ENCODE data around the gene LRRC8A.

LRRC8A gene

DNA sequence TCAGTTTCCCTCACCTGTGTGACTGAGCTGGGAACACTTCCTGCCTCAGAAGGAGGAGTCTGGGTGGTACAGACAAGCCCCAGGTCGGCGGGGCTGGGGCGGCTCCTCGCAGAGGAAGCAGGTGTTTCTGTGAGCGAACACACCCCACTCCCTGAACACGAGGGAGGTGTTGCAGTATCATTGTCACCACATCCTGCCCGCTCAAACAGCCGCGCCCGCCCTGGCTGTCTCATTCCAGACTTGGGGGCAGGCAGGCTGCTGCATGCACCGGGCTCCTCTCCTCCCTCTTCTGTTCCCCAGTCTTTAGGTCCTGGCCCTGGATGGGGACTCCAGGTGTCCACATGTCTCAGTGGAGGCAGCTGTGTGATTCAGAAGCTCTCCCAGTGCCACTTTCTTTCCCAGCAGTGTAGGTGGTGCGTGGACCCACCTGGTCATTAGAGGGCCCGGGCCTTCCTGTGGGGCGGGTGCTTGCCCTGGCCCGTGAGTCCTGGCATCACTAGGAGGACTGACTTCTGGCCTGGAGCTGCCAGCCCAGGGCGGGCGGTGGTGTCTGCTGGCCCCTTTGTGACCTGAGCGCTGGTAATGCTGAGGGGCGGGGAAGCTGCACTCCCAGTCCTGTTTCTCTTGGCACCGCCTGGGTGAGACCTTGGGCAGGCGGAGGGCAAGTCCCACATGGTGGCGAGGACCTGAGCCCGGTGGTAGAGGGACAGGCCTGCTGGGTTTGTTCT is 20.6 kb downstream of the LRRC8A start:
- no peak for DNase-seq

DNA sequence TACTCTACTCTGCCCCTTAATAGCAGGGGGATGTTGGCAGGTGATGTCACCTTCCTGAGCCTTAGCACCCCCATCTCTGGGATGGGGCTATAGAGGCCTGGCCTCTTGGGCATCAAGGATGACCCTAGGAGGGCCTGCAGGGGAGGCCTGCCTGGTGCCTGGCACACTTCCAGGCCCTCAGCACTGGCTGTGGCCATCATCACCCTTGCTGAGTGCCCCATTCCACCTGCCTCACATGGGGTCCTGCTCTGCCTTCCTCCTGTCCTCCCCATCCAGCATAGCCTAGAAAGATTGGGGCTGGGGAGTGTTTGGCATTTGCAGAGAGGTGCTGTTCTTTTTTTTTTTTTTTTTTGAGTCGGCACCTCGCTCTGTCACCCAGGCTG is 21.1 kb downstream of the LRRC8A start:
- DNase-seq: no peak

DNA sequence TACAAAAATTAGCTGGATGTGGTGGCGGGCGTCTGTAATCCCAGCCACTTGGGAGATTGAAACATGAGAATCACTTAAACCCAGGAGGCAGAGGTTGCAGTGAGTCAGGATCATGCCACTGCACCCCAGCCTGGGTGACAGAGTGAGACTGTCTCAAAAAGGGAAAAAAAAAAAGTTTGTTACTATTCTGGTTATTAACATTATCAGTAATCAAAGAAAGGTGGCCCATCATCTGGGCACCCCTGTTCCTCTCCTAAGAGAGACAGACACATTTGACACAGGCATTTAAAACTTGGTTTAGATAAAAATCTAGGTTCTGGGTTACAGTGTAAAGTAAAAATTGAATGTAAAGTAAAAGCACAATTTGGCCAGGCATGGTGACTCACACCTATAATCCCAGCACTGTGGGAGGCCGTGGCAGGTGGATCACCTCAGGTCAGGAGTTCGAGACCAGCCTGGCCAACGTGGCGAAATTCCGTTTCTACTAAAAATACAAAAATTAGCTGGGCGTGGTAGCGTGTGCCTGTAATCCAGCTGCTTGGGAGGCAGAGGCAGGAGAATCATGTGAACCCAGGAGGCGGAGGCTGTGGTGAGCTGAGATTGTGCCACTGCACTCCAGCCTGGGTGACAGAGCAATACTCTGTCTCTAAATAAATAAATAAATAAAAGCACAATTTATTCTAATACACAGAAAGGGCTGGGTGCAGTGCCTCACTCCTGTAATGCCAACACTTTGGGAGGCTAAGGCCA is 22.1 kb downstream of the LRRC8A start:
- DNase-seq: no peak

DNA sequence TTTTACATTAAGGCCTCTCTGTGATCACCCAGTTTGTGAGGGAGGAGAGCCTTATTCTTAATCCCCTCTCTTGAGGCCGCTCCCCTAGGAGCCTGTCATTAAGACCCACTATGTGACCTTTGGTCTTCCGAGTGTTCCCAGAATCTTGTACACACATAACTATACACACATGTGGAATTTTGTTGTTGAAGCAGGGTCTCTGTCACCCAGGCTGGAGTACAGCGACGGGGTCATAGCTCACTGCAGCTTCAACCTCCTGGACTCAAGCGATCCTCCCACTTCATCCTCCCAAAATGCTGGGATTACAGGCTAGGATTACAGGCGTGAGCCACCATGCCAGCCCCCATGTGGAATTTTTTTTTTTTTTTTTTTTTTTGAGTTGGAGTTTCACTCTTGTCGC is 24.0 kb downstream of the LRRC8A start:
- no peak for DNase-seq

DNA sequence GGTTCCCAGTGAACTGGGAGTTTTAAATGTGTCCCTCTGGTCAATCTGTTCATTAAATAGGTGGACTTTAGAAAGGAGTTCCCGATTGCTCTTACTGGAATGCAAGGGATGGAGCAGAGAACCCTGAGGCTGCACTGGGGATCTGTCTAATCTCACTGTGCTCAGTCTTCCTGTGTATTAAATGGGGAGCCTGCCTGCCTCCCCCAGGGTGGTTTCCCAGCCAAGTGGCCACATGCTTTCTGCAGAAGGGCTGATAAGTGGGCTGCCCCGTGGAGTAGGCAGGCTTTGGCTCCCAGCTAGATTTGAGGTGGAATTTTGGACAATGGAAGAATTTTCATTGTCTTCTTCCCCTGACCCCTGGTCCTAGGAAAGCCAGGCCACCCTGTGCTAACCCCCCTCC is 24.8 kb downstream of the LRRC8A start:
- no peak for DNase-seq

DNA sequence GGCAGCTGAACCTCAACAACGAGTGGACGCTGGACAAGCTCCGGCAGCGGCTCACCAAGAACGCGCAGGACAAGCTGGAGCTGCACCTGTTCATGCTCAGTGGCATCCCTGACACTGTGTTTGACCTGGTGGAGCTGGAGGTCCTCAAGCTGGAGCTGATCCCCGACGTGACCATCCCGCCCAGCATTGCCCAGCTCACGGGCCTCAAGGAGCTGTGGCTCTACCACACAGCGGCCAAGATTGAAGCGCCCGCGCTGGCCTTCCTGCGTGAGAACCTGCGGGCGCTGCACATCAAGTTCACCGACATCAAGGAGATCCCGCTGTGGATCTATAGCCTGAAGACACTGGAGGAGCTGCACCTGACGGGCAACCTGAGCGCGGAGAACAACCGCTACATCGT is 26.4 kb downstream of the LRRC8A start:
- no peak for DNase-seq

DNA sequence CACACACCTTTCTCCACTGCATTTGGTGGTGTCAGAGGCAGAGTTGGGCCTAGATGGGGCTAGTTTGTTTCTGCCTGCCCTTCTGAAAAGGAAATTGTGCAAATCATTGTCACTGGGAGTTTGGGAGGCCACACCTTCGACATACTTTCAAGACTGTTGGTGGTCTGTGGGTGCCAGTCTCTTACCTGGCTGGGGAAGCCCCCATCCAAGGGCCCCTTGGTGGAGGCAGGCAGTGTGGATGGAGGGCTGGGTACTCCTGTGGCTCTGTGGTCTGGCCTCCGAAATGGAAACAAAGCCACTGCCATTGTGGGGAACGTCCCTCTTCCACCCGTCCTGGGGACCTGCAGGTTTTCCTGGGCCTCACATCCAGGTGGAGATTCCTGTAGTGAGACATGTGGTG is 27.9 kb downstream of the LRRC8A start:
- no peak for DNase-seq

DNA sequence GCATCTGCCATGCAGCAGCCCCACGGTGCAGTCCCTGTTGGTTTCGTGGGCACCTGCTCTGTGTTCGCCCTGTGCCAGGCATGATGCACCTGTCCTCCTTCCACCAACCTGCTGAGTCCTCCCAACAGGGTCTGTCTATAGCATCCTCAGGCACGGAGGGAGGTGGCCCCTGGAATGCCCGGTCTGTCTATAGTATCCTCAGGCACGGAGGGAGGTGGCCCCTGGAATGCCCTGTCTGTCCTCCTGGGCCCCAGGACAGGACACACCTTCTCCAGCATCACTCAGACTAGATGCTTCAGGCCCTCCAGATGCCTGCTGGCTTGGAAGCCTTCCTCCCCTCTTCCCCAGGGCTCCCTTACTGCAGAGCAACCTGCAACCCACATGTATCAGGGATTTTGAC is 29.0 kb downstream of the LRRC8A start:
- DNase-seq: no peak

DNA sequence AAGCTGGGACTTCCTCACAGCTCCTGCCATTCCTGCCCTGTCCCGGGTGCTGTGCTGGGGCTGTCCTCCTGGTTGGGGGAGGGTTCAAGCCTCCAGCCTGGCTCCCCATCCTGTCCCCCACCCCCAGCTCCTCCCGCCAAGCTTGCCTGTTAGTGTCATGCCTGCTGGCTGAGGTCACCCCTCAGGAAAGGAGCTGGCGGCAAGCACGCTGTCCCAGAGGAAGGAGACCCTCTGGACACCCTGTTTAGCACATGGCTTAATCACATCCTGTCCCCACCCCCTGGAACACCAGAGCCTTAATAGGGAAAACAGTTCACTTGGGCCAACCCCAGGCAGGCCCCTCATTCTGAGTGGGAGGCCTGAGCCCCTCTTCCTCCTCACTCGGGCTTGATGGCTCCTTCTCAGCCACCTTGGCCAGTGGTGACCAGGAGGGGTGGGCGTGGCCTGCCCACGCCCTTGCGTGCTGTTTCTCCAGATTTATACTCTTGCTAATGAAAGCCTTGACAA is 29.6 kb downstream of the LRRC8A start:
- no peak for DNase-seq

DNA sequence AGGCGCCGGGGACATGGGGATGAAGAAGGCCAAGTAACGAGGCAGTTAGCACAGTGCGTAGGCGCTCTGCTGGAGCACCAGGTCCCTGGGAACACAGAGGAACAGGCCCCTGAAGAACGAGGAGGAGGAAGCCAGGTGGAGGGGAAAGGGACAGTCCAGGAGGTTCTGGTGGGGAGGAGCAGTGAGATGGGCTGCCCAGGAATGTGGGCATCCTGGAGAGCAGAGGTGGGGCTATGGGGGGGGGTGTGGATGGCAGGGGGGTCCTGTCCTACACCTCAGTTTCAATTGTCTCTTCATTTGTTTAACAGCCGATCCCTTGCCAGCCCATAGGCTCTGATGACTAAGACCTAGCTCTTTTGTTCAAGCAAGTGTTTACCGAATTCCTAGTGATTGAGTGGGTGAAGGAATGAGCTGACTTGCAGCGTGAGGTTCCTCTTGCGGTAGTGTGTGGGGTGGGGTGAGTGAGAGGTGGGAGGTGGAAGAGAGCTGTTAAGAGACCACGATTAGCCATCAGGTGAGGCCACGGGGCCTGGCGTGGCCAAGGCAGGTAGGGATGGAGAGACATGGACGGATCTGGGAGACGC is 30.4 kb downstream of the LRRC8A start:
- DNase-seq: no peak

DNA sequence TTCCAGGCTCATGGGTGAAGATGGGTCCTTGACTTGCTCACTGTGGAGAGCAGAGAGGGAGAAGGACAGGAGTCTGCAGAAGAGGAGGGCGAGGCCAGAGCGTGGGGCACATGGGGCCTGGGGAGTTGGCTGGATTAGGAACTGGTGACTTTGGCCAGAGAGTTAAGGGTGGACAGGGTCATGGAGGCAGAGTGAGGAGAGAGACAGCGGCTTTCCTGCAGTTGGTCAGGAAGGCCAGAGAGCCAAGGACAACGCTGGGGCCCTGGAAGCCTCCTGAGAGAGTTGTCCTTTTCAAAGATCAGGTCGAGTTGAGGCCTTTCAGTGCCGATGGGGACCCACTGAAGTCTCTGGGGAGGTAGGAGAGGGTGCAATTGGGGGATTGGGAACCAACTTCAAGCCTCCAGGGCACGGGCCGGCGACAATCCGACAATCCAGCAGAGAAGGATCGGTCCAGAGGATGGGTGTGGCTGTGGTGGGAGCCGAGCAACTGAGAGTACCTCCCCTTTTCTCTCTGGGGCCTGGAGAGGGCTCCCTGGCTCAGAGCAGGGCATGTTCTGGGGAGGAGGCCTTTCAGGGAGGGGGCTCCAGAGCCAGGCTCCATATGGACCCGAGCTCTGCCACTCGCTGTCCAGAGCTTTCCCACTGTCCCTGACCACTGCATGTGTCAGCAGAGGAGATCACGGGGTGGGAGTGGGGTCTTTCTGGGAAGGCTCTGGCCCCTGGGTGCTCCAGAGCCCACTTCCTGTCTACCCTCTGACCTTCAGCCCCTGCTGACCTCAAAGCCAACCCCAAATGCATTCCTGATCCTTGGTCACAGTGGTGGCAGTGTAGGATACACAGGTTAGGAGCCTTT is 31.3 kb downstream of the LRRC8A start:
- no peak for DNase-seq

DNA sequence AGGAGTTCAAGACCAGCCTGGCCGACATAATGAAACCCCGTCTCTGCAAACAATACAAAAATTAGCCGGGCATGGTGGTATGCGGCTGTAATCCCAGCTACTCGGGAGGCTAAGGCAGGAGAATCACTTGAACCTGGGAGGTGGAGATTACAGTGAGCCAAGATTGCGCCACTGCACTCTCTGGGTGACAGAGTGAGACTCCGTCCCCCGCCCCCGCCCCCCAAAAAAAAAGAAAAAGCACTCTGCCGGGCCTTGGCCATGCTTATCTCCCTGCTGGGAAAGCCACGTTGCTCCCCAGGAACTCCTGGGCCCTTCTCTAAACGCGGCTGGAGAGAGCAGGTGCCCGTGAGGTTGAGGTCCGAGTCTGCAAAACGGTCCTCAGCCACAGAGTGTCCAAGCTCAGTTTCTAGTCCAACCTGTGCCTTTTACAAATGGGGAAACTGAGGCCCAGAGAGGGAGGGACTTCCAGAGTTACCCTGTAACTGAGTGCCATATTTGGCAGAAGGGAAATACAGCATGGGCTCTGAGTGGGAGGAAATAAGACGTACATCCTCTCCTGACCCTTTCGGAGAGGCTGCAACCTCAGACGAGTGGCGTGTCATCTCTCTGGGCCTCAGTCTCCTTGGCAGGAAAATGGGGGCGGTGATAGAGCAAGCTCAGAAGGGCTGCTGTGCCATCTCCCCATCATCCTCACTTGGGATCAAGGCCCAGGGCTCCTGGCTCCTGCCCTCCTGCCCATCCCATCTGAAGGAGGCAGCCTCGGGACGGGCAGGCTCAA is 32.3 kb downstream of the LRRC8A start:
- no peak for DNase-seq

DNA sequence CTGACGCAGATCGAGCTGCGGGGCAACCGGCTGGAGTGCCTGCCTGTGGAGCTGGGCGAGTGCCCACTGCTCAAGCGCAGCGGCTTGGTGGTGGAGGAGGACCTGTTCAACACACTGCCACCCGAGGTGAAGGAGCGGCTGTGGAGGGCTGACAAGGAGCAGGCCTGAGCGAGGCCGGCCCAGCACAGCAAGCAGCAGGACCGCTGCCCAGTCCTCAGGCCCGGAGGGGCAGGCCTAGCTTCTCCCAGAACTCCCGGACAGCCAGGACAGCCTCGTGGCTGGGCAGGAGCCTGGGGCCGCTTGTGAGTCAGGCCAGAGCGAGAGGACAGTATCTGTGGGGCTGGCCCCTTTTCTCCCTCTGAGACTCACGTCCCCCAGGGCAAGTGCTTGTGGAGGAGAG is 34.3 kb downstream of the LRRC8A start:
- DNase-seq: no peak

DNA sequence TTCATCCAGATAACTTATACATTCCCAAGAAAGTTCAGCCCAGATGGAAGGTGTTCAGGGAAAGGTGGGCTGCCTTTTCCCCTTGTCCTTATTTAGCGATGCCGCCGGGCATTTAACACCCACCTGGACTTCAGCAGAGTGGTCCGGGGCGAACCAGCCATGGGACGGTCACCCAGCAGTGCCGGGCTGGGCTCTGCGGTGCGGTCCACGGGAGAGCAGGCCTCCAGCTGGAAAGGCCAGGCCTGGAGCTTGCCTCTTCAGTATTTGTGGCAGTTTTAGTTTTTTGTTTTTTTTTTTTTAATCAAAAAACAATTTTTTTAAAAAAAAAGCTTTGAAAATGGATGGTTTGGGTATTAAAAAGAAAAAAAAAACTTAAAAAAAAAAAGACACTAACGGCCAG is 34.8 kb downstream of the LRRC8A start:
- no peak for DNase-seq

DNA sequence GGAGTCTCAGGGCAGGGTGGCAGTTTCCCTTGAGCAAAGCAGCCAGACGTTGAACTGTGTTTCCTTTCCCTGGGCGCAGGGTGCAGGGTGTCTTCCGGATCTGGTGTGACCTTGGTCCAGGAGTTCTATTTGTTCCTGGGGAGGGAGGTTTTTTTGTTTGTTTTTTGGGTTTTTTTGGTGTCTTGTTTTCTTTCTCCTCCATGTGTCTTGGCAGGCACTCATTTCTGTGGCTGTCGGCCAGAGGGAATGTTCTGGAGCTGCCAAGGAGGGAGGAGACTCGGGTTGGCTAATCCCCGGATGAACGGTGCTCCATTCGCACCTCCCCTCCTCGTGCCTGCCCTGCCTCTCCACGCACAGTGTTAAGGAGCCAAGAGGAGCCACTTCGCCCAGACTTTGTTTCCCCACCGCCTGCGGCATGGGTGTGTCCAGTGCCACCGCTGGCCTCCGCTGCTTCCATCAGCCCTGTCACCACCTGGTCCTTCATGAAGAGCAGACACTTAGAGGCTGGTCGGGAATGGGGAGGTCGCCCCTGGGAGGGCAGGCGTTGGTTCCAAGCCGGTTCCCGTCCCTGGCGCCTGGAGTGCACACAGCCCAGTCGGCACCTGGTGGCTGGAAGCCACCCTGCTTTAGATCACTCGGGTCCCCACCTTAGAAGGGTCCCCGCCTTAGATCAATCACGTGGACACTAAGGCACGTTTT is 35.4 kb downstream of the LRRC8A start:
- peak; percentile 23 for DNase-seq

DNA sequence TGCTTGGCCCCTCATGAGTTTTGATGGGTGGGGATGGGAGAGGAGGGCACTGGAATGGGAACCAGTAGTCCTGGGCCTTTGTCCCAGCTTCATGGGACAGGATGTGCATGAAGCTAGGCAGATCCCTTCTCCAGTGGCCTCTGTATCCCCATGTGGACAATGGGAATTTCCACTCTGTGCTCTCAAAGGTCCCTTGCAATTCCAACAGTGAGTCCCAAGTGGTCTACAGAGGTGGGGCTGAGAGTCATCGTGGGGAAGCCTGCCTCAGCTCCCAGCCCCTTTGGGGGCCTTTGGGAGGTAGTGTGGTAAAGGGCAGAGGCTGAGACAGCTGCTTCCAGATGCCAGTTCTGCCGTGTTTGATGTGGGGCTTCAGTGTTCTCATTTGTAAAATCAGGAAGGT is 37.0 kb downstream of the LRRC8A start:
- no peak for DNase-seq

DNA sequence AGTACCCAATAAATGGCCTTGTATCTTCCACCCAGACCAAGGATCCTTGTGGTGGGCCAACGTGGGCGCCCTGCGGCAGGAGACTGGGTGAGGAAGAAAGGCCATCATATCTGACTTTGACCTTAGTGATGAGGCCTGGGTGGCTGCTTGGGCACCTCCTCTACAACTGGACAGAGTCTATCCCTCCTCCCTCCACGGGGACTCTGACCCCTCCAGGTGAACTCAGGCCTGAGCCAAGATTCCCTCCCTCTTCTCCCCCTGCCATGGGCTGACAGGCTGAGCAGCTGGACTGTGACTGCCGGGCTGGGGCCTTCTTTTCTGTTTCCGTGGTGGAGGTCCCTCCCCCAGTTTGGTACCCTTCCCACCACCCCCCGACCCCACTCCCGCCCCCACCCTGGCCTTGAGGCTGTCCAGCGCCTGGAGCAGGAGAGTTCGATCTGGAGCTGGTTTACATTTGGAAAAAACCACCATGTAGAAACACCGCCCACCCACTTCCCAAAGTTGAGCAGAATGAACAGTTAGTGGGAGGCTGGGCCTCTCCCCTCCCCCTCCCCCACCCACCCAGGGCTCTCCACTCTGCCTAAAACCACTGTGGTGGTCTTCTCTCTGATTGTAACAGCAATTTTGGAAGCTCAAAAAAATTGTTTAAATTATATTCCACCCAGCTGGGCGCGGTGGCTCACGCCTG is 37.6 kb downstream of the LRRC8A start:
- no peak for DNase-seq

DNA sequence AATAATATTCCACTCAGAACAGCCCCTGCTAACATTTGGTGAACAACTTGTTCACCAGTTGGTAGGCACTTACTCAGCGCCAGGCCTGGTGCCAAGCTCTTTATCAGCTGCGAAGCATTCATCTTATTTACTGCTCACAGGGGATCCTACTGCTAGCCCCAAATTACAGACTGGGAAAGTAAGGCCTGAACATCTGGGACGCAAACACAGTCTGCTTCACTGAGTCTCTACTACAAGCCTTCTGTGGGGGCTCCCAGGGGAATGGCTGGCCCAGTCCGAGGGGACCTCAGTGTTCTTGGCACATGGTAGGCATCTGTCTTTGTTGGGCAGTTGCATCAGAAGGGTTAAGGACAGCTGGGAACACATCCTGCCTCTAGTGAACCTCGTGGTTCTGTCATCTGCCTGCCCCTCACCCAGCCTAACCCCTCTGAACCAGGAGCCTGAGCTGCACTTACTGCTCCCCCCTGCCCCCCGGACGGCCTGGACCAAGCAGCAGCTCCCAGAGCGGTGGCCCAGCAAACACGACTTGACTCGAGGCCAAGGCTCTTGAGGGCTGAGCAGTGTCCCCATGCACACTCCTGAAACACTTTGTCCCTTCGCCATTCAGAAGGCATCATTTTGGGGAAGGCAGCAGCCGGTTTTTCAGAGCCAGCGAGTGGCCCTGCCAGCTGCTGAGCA is 38.6 kb downstream of the LRRC8A start, which contains the start of gene PHYHD1:
Gene PHYHD1, plus strand, starts transcription at position 602 of the 678 bp plus-strand sequence. CDS start 1,342 bp downstream, outside the sequence.
- DNase-seq: peak; percentile 86

DNA sequence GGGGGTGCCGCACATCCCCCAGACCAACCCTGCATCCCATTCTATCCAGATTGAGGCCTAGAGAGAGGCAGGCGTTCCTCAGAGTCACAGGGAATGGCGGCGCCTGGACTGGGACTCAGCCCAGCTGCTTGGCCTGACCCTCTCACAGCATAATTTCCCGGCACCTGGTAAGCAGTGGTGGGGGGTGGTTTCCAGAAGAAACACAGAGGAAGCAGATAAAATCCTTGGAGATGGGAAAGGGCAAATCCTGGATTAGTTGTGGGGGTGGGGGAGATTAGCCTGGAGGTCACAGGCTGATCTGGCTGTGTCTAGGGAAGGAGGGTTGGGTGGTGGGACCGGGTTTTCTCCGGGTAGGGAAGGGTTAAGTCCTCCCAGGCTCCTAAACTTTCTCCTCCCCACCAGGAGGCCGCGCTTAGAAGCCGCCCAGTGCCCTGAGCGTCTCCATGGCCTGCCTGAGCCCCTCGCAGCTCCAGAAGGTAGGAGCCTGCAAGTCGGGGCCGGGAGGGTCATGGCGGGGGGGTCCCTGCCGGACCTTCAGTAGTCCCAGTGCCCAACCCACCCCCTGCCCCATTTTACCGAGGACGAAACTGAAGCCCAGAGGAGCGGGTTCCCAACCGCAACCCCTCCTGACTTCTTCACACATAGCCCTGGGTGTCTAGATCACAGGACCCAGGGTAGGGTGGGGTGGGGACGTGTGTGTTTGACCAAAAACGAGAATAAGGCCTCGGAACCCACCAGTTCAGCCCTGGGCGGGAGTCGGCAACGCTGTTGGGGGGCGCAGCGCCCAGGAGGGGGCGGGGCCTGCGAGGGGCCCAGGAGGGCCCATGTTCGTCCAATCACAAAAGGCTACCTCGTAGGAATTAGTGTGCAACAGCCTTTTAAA is 40.2 kb downstream of the LRRC8A start:
- no peak for DNase-seq
